Stimulated activated CD4-positive, alpha-beta T cell treated with anti-CD3 and anti-CD28 coated beads, Interleukin-2, amount 100 ng/mL, for 48 hours (primary cell): ENCODE data around the gene TLCD4.
A peak's percentile ranks its signal among the peaks of the same experiment; 100 is the strongest.
"Not testable (repeated sequence)": the region's sequence is repeated elsewhere in the genome, so short reads cannot be mapped to it uniquely, and the experiment has no call there.

ENCODE experiments used
- DNase-seq, 2 donors: peaks; one replicate each; pipeline ENCODE4 v3.0.0-alpha.2; 2020

The TLCD4 gene, protein sequence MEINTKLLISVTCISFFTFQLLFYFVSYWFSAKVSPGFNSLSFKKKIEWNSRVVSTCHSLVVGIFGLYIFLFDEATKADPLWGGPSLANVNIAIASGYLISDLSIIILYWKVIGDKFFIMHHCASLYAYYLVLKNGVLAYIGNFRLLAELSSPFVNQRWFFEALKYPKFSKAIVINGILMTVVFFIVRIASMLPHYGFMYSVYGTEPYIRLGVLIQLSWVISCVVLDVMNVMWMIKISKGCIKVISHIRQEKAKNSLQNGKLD

GRCh38 chr1:95117207-95118066, at the start of gene TLCD4:
Gene TLCD4, plus strand, starts transcription at chr1:95117355. Its CDS starts 26,547 bp downstream, at chr1:95143902.
- peak; percentile 10 to 21 for DNase-seq

DNA sequence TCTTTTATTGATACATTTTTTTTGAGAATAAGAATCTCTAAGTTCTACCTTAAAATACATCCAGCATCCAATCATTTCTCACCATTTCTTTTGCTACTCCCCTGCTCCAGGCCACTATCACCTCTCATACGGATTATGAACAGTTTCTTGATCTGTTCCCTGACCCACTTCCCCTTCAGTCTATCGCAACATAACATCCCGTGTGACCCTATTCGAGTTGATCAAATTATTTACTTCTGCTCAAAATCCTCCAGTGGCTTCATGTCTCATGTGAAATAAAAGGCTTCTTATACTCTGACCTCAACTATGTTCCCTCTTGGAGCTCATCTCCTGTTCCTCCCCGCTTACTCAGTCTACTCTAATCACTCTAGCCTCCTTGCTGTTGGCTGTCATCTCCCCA, 49.6 kb upstream of the TLCD4 start:
- DNase-seq: no peak

GRCh38 chr1:95068956-95069709, 48.0 kb upstream of the TLCD4 start:
- no peak for DNase-seq

- no peak for DNase-seq
Observed at GRCh38 chr1:95069710-95070093, 47.5 kb upstream of the TLCD4 start.

- no peak for DNase-seq
Observed at GRCh38 chr1:95071539-95071938, 45.6 kb upstream of the TLCD4 start.

DNA sequence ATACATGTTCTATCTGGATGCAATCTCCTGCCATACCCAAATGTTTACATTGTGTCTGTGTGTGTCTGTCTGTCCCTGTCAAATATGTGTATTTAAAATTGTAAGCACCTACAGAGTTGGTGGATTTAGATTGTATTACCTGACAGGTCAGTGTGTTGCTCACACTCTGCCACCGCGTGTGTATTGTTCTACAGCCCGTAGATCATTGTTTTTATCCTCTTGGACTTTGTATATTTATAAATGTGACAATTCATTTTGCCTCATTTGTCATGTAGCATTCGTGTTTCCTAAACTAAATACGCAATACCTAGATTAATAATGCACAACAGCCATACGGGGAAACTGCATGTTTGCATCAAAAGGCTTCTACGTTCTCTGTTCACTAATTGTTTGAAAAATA, 45.0 kb upstream of the TLCD4 start:
- no peak for DNase-seq

DNA sequence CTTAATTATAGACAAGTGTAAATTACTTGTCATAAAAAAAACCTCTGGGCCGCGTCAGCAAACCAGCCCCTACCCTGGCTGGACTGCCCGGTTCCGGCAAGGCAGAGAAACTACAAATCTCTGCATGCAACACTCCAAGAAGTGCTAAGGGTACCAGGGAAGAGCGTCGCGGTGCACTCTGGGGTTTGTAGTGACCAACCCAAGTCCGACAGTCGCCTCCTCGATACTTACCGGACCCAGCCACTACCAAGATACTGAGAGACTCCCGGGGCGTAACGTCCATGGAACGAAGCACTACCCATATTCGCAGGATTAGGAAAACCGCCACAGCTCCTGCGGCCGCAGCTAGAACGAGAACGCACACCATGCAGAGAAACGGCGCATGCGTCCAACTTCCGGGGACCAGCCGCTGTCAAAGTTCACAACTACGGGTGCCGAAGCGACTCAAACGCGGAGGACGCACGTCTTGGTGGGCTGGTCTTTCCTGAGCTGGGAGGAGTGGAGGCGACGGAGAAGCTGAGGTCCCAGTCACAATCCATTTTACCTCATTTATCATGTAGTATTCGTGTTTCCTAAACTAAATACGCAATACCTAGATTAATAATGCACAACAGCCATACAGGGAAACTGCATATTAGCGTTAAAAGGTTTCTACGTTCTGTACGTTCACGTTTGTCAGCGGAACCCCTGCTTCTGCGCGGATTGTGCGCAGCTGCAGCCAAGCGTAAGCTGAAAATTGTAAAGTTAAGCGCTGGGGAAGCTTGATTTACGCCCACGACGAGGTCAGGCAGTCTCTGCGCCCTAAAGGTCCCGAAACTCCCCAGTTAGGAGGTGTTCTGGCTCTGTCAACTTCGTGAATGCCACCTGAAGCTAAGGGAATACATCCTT, 44.4 kb upstream of the TLCD4 start, which contains the start of gene ALG14:
TSS of gene ALG14 (minus strand) at position 420 of the 888 bp plus-strand sequence. CDS start at position 367, 53 bp downstream.
- DNase-seq: peak; percentile 86

- DNase-seq: no peak
Observed at GRCh38 chr1:95073446-95073845, 43.7 kb upstream of the TLCD4 start.

DNA sequence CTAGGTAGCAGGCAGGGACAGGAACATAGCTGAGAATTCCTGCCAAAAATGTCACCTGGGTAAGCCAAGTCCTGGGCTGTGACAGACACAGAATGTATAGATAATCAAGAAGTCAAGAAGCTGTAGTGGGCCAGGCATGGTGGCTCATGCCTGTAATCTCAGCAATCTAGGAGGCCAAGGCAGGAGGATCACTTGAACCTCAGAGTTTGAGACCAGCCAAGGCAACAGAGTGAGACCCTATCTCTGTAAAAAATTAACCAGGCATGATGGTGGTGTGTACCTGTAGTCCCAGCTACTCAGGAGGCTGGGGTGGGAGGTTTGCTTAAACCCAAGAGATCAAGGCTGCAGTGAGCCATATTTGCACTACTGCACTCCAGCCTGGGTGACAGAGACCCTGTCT, 41.1 kb upstream of the TLCD4 start:
- no peak for DNase-seq

GRCh38 chr1:95080446-95080845, 36.7 kb upstream of the TLCD4 start:
- DNase-seq: no peak

DNA sequence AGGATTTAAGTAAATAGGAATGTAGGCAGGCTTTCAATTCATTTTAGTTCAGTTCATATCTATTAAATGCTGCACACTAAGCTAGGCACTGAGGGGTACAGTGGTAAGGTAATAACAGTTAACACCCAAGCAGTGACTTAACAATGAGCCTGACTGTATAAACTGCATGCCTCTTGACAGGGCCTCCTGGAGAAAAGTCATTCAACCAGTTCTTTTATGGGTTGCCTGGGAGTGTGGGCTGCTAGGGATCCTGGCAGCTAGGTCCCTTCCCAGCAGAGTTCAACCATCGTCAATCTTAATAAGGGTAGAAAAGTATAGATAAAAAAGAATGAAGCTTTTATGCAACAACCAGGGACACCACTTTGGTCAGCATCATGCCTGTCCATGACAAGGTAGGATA, 36.3 kb upstream of the TLCD4 start:
- no peak for DNase-seq

DNA sequence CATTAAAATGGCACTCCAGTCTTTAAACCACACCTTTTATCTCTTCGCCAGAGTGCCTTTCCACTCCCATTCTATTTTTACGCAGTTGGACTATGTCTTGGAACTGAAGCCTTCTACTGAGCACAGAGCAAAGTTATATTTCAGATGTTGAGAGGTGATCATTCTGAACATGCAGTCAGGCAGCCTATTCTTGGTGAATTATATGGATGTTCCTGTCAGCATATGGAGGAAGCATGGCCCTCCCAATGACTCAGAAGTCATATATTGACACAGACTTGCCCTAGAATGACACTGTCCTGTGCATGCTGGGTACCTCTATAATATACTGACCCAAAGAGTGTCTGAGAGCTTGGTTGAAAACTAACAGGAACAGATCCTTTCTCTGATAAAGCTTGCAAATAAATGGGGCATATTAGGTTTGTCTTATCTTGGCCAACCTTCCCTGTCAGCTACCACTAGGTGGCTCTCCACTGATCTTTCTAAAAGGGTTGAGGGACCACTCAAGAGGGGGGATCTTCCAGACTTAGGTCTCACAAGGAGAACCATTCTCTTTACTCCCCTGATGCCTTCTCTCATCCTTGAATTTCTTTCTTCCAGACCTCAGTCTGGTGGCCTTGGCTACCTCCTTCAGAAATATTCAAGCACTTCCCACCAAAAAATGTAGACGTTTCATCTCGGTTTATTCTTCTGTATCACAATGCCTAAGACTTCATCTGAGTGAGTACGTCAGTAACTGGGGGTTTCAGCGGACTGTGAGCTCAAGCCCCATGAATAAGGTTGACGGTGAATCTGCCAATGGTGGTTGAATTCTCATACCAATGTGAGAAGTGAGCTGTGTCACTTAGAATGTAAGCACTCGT, 32.6 kb upstream of the TLCD4 start:
- DNase-seq: no peak

GRCh38 chr1:95085376-95085775, 31.8 kb upstream of the TLCD4 start:
- DNase-seq: no peak

GRCh38 chr1:95086949-95087533, 30.1 kb upstream of the TLCD4 start:
- no peak for DNase-seq

- no peak for DNase-seq
Observed at GRCh38 chr1:95088303-95088702, 28.9 kb upstream of the TLCD4 start.

- DNase-seq: no peak
Observed at GRCh38 chr1:95089650-95090287, 27.4 kb upstream of the TLCD4 start.

DNA sequence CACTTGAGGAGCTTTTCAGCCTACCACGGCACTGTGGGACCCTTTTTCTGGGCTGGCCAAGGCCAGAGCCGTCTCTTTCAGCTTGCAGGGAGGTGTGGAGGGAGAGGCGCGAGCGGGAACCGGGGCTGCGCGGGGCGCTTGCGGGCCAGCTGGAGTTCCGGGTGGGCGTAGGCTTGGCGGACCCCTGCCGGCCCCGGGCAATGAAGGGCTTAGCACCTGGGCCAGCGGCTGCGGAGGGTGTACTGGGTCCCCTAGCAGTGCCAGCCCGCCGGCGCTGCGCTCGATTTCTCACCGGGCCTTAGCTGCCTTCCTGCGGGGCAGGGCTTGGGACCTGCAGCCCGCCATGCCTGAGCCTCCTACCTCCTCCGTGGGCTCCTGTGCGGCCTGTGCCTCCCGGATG, 25.9 kb upstream of the TLCD4 start:
- not testable (repeated sequence) for DNase-seq

DNA sequence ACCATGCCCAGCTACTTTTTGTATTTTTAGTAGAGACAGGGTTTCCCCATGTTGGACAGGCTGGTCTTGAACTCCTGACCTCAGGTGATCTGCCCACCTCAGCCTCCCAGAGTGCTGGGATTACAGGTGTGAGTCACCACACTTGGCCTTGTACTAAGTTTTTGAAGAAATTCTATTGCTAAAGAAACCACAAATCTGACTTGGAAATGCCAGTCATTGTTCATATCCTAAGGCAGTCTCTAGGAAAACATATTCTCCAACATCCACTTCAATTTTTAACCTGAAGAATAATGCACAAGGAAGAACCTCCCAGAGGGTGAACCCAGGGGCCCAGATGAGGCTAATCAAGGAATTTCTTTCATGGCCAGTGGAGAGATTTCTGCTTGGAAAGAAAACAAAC, 24.3 kb upstream of the TLCD4 start:
- not testable (repeated sequence) for DNase-seq

DNA sequence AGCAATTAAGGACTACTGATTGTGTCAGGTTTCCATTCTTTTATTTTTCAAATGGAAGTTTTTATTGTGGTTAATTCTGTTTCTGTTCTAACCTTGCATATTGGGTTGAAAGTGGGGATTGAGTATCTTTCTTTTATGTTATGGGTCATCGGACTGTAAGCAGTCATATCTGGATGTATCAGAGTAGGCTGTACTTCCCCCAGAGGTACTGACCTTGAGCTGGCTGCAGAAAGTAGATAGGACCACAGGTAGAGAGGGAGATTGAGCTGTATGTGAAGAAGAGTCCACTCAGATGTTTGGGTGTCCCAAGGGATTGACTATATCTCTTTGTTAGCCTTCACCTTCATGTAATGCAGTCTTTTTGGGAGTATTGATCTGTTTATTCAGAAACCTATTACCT, 23.9 kb upstream of the TLCD4 start:
- no peak for DNase-seq

- DNase-seq: no peak
Observed at GRCh38 chr1:95094923-95095322, 22.2 kb upstream of the TLCD4 start.

DNA sequence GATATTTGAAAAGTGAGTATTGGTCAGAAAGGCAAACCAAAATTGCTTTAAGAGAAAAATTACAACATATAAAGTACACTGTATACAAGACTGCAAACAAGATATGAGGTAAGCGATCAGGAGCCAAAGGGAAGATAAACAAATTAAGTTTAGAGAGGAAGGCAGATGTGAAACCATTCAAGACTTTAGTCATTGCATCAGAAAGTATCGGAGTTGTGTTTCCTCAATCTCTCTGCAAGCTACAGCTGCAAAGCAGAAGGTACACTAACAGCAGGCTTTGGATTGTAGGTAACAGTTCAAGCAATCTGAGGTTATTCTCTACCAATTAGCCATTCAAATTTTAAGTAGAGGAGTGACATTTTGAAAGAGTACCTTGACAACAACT, 21.3 kb upstream of the TLCD4 start:
- no peak for DNase-seq
